ENCODE results near the gene MTHFR. TPM values are rescaled to one million over a fixed set of nuclear protein-coding genes. Genes with fewer than 3 reads are reported as not detected.

MTHFR gene
- total and polyA plus RNA-seq, 7 donors: 6.6 to 38.3 (median 24.2) TPM

- TF ChIP-seq CTCF (IDR thresholded peaks at IDR 0.05): no peak
- TF ChIP-seq POLR2AphosphoS5 (IDR thresholded peaks at IDR 0.05): no peak
- TF ChIP-seq EP300 (IDR thresholded peaks at IDR 0.05): no peak
- no peak for TF ChIP-seq POLR2A (IDR thresholded peaks at IDR 0.05)
- intact Hi-C loops (cut with DNase I): no loop called here
- peaks cover 10 to 33% (median 15%) of the 10 kb centered on the region in 3 donors for H3K27me3 ChIP-seq
Measured at GRCh38 chr1:11765661-11766428, 39.9 kb downstream of the MTHFR start.

GRCh38 chr1:11764519-11764918, 41.2 kb downstream of the MTHFR start:
- H3K4me1 ChIP-seq: peaks cover 0 to 6% (median 3%) of the 10 kb centered on the region in 4 donors
- intact Hi-C loops (cut with DNase I): no loop called here
- H3K36me3 ChIP-seq: no peaks in the 10 kb centered on the region
- H3K27ac ChIP-seq: no peak overlapping the region
- 74 to 83% methylated on average over 7 of the region's 7 CpGs for WGBS, 2 donors
- TF ChIP-seq CTCF (IDR thresholded peaks at IDR 0.05) (no peak), POLR2A (IDR thresholded peaks at IDR 0.05) (no peak), EP300 (IDR thresholded peaks at IDR 0.05) (no peak), POLR2AphosphoS5 (IDR thresholded peaks at IDR 0.05) (no peak)
- no peak for DNase-seq
- H3K27me3 ChIP-seq: peaks cover 15 to 42% (median 16%) of the 10 kb centered on the region in 3 donors
- no peaks in the 10 kb centered on the region for H3K9me3 ChIP-seq
- no peak overlapping the region for H3K4me3 ChIP-seq

More at GRCh38 chr1:11765661-11766428, 39.9 kb downstream of the MTHFR start:
- Histone ChIP-seq H3K4me3 (no peak overlapping the region), H3K9me3 (no peaks in the 10 kb centered on the region), H3K36me3 (no peaks in the 10 kb centered on the region), H3K4me1 (peaks cover 0 to 6% (median 3%) of the 10 kb centered on the region in 4 donors), H3K27ac (no peak overlapping the region)
- DNase-seq: no peak
- 78 to 84% methylated on average over 19 of the region's 19 CpGs for WGBS, 2 donors

DNA sequence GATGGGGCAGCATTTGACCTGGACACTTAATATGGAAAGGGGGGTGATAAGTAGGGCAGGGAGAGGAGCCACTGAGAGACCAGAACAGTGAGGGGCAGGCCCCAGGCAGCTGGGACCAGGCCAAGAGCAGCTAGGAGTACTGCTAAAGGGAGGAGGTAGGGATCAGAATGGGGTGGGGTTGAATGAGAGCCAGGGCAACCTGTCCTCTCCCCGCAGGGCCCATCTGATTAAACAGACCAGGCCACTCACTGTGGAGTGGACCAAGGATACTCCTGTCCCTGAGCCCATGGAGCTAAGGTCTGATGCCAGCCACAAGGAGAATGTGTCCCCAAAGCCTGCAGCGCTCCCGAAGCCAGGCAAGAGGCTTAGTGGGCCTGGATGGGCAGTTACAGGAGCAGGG, 41.6 kb downstream of the MTHFR start:
- no peak for TF ChIP-seq CTCF (IDR thresholded peaks at IDR 0.05)
- TF ChIP-seq POLR2AphosphoS5 (IDR thresholded peaks at IDR 0.05): no peak
- TF ChIP-seq POLR2A (IDR thresholded peaks at IDR 0.05): no peak
- TF ChIP-seq EP300 (IDR thresholded peaks at IDR 0.05): no peak
- DNase-seq: no peak
- Histone ChIP-seq H3K4me3 (no peak overlapping the region), H3K9me3 (no peaks in the 10 kb centered on the region), H3K4me1 (peaks cover 0 to 6% (median 3%) of the 10 kb centered on the region in 4 donors), H3K36me3 (no peaks in the 10 kb centered on the region), H3K27me3 (peaks cover 15 to 46% (median 16%) of the 10 kb centered on the region in 3 donors), H3K27ac (no peak overlapping the region)
- intact Hi-C loops (cut with DNase I): no loop called here
- WGBS, 2 donors: 89 to 93% methylated on average over 3 of the region's 3 CpGs

- no peaks in the 10 kb centered on the region for H3K9me3 ChIP-seq
- peaks cover 15 to 51% (median 16%) of the 10 kb centered on the region in 3 donors for H3K27me3 ChIP-seq
- H3K4me1 ChIP-seq: peaks cover 0 to 6% (median 3%) of the 10 kb centered on the region in 4 donors
- no peak within 1 kb of the TSS for H3K4me3 ChIP-seq
- H3K36me3 ChIP-seq: no peaks in the 10 kb centered on the region
- no peak for TF ChIP-seq EP300 (IDR thresholded peaks at IDR 0.05)
- no peak for TF ChIP-seq POLR2A (IDR thresholded peaks at IDR 0.05)
- TF ChIP-seq CTCF (IDR thresholded peaks at IDR 0.05): no peak
- TF ChIP-seq POLR2AphosphoS5 (IDR thresholded peaks at IDR 0.05): no peak
- DNase-seq: no peak
- intact Hi-C loops (cut with DNase I): no loop called here
- 7% methylated on average over 29 of the region's 29 CpGs for WGBS, 2 donors
- H3K27ac ChIP-seq: no peak within 1 kb of the TSS
Measured at GRCh38 chr1:11761988-11762406, 43.8 kb downstream of the MTHFR start, which contains the start of gene C1orf167. TSS of gene C1orf167 (plus strand) at chr1:11762193. CDS start at chr1:11764401, 2,208 bp downstream.

Data from sigmoid colon (tissue), 7 donors.